H9 (cell line): ENCODE measurements around the gene DENND5A. TPM values are rescaled to one million over a fixed set of nuclear protein-coding genes. Genes with fewer than 3 reads are reported as not detected.

Experiments used
- DNase-seq: peaks from one replicate; pipeline ENCODE4 v3.0.0-alpha.2; 2017
- H2AFZ ChIP-seq: one replicate; pipeline ENCODE4 v1.6.1; 2013; ENCODE audit warnings: mild to moderate bottlenecking, low read length, control low read depth, moderate library complexity
- H2AK5ac ChIP-seq: 2 replicates; pipeline ENCODE4 v1.6.1; 2013; ENCODE audit warnings: low read length, control low read depth, mixed read lengths; ENCODE audit not compliant: insufficient read length
- H2BK120ac ChIP-seq: one replicate; pipeline ENCODE4 v1.6.1; 2013; ENCODE audit warnings: low read depth, mild to moderate bottlenecking, low read length, control low read depth, inconsistent platforms; ENCODE audit not compliant: poor library complexity, severe bottlenecking
- H2BK12ac ChIP-seq: 2 replicates; pipeline ENCODE4 v1.6.1; 2013; ENCODE audit warnings: low read length, control low read depth, mixed read lengths, low read depth; ENCODE audit not compliant: insufficient read length
- H2BK15ac ChIP-seq: 2 replicates; pipeline ENCODE4 v1.6.1; 2013; ENCODE audit warnings: low read depth, low read length, control low read depth
- H2BK20ac ChIP-seq: one replicate; pipeline ENCODE4 v1.6.1; 2013; ENCODE audit warnings: low read depth, mild to moderate bottlenecking, low read length, control low read depth, inconsistent platforms; ENCODE audit not compliant: poor library complexity, severe bottlenecking
- H2BK5ac ChIP-seq: 2 replicates; pipeline ENCODE4 v1.6.1; 2013; ENCODE audit warnings: low read length, control low read depth, mixed read lengths; ENCODE audit not compliant: insufficient read length
- H3K14ac ChIP-seq: 2 replicates; pipeline ENCODE4 v1.6.1; 2013; ENCODE audit warnings: low read length, control low read depth; ENCODE audit not compliant: insufficient read depth
- H3K18ac ChIP-seq: 2 replicates; pipeline ENCODE4 v1.6.1; 2013; ENCODE audit warnings: low read depth, mild to moderate bottlenecking, mixed read lengths, low read length, control low read depth; ENCODE audit not compliant: insufficient read length
- H3K23ac ChIP-seq: 2 replicates; pipeline ENCODE4 v1.6.1; 2013; ENCODE audit warnings: low read length, control low read depth, mixed read lengths, low read depth; ENCODE audit not compliant: insufficient read length
- H3K23me2 ChIP-seq: 2 replicates; pipeline ENCODE4 v1.6.1; 2013; ENCODE audit warnings: low read depth, mild to moderate bottlenecking, mixed read lengths, low read length, control low read depth; ENCODE audit not compliant: insufficient read length, poor library complexity, severe bottlenecking
- H3K27ac ChIP-seq: 2 replicates; pipeline ENCODE4 v1.5.1; 2013; ENCODE audit warnings: low read length, control low read depth, mixed read lengths, low read depth; ENCODE audit not compliant: insufficient read length
- H3K27me3 ChIP-seq: 2 replicates; pipeline ENCODE4 v1.6.1; 2013; ENCODE audit warnings: low read length, control low read depth, inconsistent platforms; ENCODE audit not compliant: insufficient read depth
- H3K4ac ChIP-seq: 2 replicates; pipeline ENCODE4 v1.6.1; 2013; ENCODE audit warnings: low read depth, mild to moderate bottlenecking, control low read depth, inconsistent platforms, low read length, moderate library complexity
- H3K4me1 ChIP-seq: 2 replicates; pipeline ENCODE4 v1.6.1; 2013; ENCODE audit warnings: low read length, control low read depth, inconsistent platforms; ENCODE audit not compliant: insufficient read depth
- H3K4me2 ChIP-seq: 2 replicates; pipeline ENCODE4 v1.6.1; 2013; ENCODE audit warnings: low read length, control low read depth, mixed read lengths; ENCODE audit not compliant: insufficient read length, insufficient read depth
- H3K56ac ChIP-seq: 2 replicates; pipeline ENCODE4 v1.6.1; 2013; ENCODE audit warnings: low read depth, mild to moderate bottlenecking, mixed read lengths, low read length, control low read depth; ENCODE audit not compliant: insufficient read length
- H3K79me1 ChIP-seq: 2 replicates; pipeline ENCODE4 v1.6.1; 2013; ENCODE audit warnings: low read depth, mild to moderate bottlenecking, moderate library complexity, low read length, control low read depth, inconsistent platforms; ENCODE audit not compliant: insufficient read depth, poor library complexity, severe bottlenecking
- H3K79me2 ChIP-seq: 2 replicates; pipeline ENCODE4 v1.6.1; 2013; ENCODE audit warnings: low read length, control low read depth, inconsistent platforms; ENCODE audit not compliant: insufficient read depth
- H3K9ac ChIP-seq: 2 replicates; pipeline ENCODE4 v1.6.1; 2013; ENCODE audit warnings: low read length, control low read depth, mixed read lengths; ENCODE audit not compliant: insufficient read length; ENCODE audit errors: extremely low read depth
- H3K9me3 ChIP-seq: one replicate; pipeline ENCODE4 v1.6.1; 2013; ENCODE audit warnings: low read depth, low read length, inconsistent platforms; ENCODE audit not compliant: control insufficient read depth
- H3T11ph ChIP-seq: one replicate; pipeline ENCODE4 v1.6.1; 2013; ENCODE audit warnings: mild to moderate bottlenecking, low read length, control low read depth, inconsistent platforms
- H4K20me1 ChIP-seq: one replicate; pipeline ENCODE4 v1.6.1; 2013; ENCODE audit not compliant: control insufficient read depth, insufficient read length, insufficient read depth
- H4K5ac ChIP-seq: 2 replicates; pipeline ENCODE4 v1.6.1; 2013; ENCODE audit warnings: low read depth, mild to moderate bottlenecking, mixed read lengths, low read length, control low read depth; ENCODE audit not compliant: insufficient read length
- H4K8ac ChIP-seq: replicated peaks from 2 replicates; pipeline ENCODE4 v1.6.1; 2013; ENCODE audit warnings: low read length, control low read depth, mixed read lengths, low read depth; ENCODE audit not compliant: insufficient read length
- H4K91ac ChIP-seq: 2 replicates; pipeline ENCODE4 v1.6.1; 2013; ENCODE audit warnings: low read depth, mild to moderate bottlenecking, moderate library complexity, mixed read lengths, low read length, control low read depth; ENCODE audit not compliant: insufficient read length
- H3K27ac Mint-ChIP-seq, 3 experiments: 2 replicates in 2 of 3; 3 replicates in 1 of 3; pipeline ENCODE4 v1.8.0; 2020 to 2021; ENCODE audit warnings: mixed read lengths in 3 of 3, mild to moderate bottlenecking in 1 of 3, moderate library complexity in 1 of 3
- H3K27me3 Mint-ChIP-seq: 2 replicates; pipeline ENCODE4 v1.8.0; 2021; ENCODE audit warnings: low read depth, mild to moderate bottlenecking, moderate library complexity, mixed read lengths
- H3K36me3 Mint-ChIP-seq, 3 experiments: 2 replicates in 2 of 3; 3 replicates in 1 of 3; pipeline ENCODE4 v1.8.0; 2020 to 2021; ENCODE audit warnings: low read depth in 3 of 3, mixed read lengths in 3 of 3; ENCODE audit not compliant: insufficient read depth in 1 of 3
- H3K4me1 Mint-ChIP-seq, 2 experiments: 2 replicates each; pipeline ENCODE4 v1.8.0; 2020; ENCODE audit warnings: mixed read lengths in 2 of 2
- H3K4me3 Mint-ChIP-seq, 2 experiments: 2 replicates in 1 of 2; 3 replicates in 1 of 2; pipeline ENCODE4 v1.8.0; 2020 to 2021; ENCODE audit warnings: mild to moderate bottlenecking in 2 of 2, mixed read lengths in 2 of 2, moderate library complexity in 1 of 2
- H3K9me3 Mint-ChIP-seq, 2 experiments: 2 replicates in 1 of 2; 3 replicates in 1 of 2; pipeline ENCODE4 v1.8.0; 2020; ENCODE audit warnings: mild to moderate bottlenecking in 2 of 2, mixed read lengths in 2 of 2, moderate library complexity in 1 of 2
- CTCF ChIP-seq: fragments of 200-600 bp; sonication (generic); conservative IDR thresholded peaks from 3 replicates; pipeline ENCODE4 v1.8.0; 2021; ENCODE audit warnings: antibody characterized with exemption, mild to moderate bottlenecking
- total RNA-seq: library from RNA; stranded (reverse); gene quantifications from 2 replicates; pipeline ENCODE4 v1.2.1, GENCODE V29; 2021

Gene DENND5A
- total RNA-seq, 1 experiment from 2014 or later = 59.6 TPM

- Histone ChIP-seq H3K9ac (no peak overlapping the region), H3K4ac (no peak overlapping the region), H4K5ac (no peak overlapping the region), H3K27ac (no peak overlapping the region), H2BK15ac (no peak overlapping the region), H2AFZ (no peak overlapping the region), H3T11ph (no peak overlapping the region), H2BK120ac (no peak overlapping the region), H4K20me1 (no peaks in the 10 kb centered on the region), H3K56ac (no peak overlapping the region), H2BK20ac (no peak overlapping the region), H3K27me3 (no peaks in the 10 kb centered on the region), H3K14ac (no peak overlapping the region), H4K8ac (no peak overlapping the region), H2BK12ac (no peak overlapping the region), H3K79me2 (no peaks in the 10 kb centered on the region), H3K4me2 (no peak overlapping the region), H3K23me2 (no peaks in the 10 kb centered on the region), H3K18ac (no peak overlapping the region), H2AK5ac (no peak overlapping the region), H3K79me1 (peaks cover 2% of the 10 kb centered on the region), H4K91ac (no peak overlapping the region), H2BK5ac (no peak overlapping the region), H3K9me3 (no peaks in the 10 kb centered on the region), H3K4me1 (no peaks in the 10 kb centered on the region), H3K23ac (no peak overlapping the region)
- Mint-ChIP-seq H3K27ac (no peak overlapping the region), H3K9me3 (no peaks in the 10 kb centered on the region; a peak in 1 of 5 replicates), H3K27me3 (no peaks in the 10 kb centered on the region), H3K36me3 (peaks cover 28 to 63% (median 62%) of the 10 kb centered on the region in 3 experiments; a peak in 6 of 7 replicates), H3K4me1 (peaks cover 2 to 4% of the 10 kb centered on the region in 2 experiments; a peak in 3 of 4 replicates), H3K4me3 (no peak overlapping the region)
- no peak for TF ChIP-seq CTCF
- no peak for DNase-seq
Observed at GRCh38 chr11:9176550-9176949, 88.6 kb downstream of the DENND5A start.
